GM12878 (cell line): ENCODE data around the gene ANKRD11. TPM values are rescaled to one million over a fixed set of nuclear protein-coding genes. Genes with fewer than 3 reads are reported as not detected.

Experiments
- ATAC-seq: fragments of 200-7000 bp; cut with Tn5 transposase; 3 replicates; pipeline ENCODE4 v1.9.1; 2020; ENCODE audit warnings: mild to moderate bottlenecking, moderate library complexity
- BruUV-seq: library from RNA; stranded (reverse); fragments of 400-500 nt; replicated peaks from 2 replicates; lab custom pipeline; 2021; lab: Mats Ljungman, UMichigan
- CTCF ChIA-PET: fragments of 300-600 bp; sonication (Branson Sonifier 250); formaldehyde crosslinking; extraction: SDS; loops from one replicate; lab custom pipeline; 2021; ENCODE audit warnings: inconsistent platforms; lab: Yijun Ruan, JAX
- POLR2A ChIA-PET: fragments of 350-600 bp; formaldehyde crosslinking; extraction: SDS; loops from one replicate; lab custom pipeline; 2021; ENCODE audit warnings: inconsistent platforms; lab: Charles Lee
- RAD21 ChIA-PET: fragments of 300-600 bp; sonication (Branson Sonifier 250); formaldehyde crosslinking; loops from one replicate; lab custom pipeline; 2023; ENCODE audit warnings: antibody characterized with exemption; ENCODE audit not compliant: unreplicated experiment; lab: Charles Lee
- SMC1A ChIA-PET: fragments of 300-600 bp; sonication (Branson Sonifier 250); formaldehyde crosslinking; loops from one replicate; lab custom pipeline; 2023; ENCODE audit not compliant: unreplicated experiment, uncharacterized antibody; lab: Charles Lee
- DNase-seq: peaks from one replicate; pipeline ENCODE4 v3.0.0-alpha.2; 2011; ENCODE audit warnings: low read depth, low spot score
- FAIRE-seq: peaks from 3 replicates; lab custom pipeline; 2011; peaks lifted over from hg19 to GRCh38; lab: Jason Lieb, UNC
- H2AFZ ChIP-seq: 2 replicates; pipeline ENCODE4 v1.6.0; 2011; ENCODE audit warnings: low read depth, low read length, control low read depth; ENCODE audit not compliant: control insufficient read depth
- H3K27ac ChIP-seq: 2 replicates; pipeline ENCODE4 v1.5.1; 2011; ENCODE audit warnings: control low read depth; ENCODE audit not compliant: control insufficient read depth, insufficient read depth
- H3K27me3 ChIP-seq, 2 experiments: replicated peaks in 1 of 2; 2 replicates each; pipeline versions ENCODE4 v1.6.0 to v1.6.1; 2011; ENCODE audit warnings: low read length in 1 of 2; ENCODE audit not compliant: control insufficient read depth in 2 of 2, insufficient read depth in 2 of 2
- H3K36me3 ChIP-seq, 2 experiments: 2 replicates each; pipeline ENCODE4 v1.5.1; 2011; ENCODE audit warnings: low read length in 1 of 2; ENCODE audit not compliant: control insufficient read depth in 2 of 2, insufficient read depth in 2 of 2
- H3K4me1 ChIP-seq: 2 replicates; pipeline ENCODE4 v1.6.1; 2011; ENCODE audit warnings: mild to moderate bottlenecking, low read length, moderate library complexity, mixed read lengths; ENCODE audit not compliant: control insufficient read depth, insufficient read depth
- H3K4me2 ChIP-seq: 2 replicates; pipeline ENCODE4 v1.6.0; 2011; ENCODE audit warnings: control low read depth; ENCODE audit not compliant: control insufficient read depth, insufficient read depth
- H3K4me3 ChIP-seq: fragments of 200-600 bp; sonication (generic); 2 replicates; pipeline ENCODE4 v1.5.1; 2016
- H3K79me2 ChIP-seq: 2 replicates; pipeline ENCODE4 v1.6.0; 2011; ENCODE audit warnings: low read length; ENCODE audit not compliant: control insufficient read depth, insufficient read depth
- H3K9ac ChIP-seq: 2 replicates; pipeline ENCODE4 v1.8.0; 2011; ENCODE audit warnings: low read length, control low read depth, mixed read lengths; ENCODE audit not compliant: control insufficient read depth, insufficient read depth
- H3K9me3 ChIP-seq: replicated peaks from 3 replicates; pipeline ENCODE4 v1.5.1; 2011; ENCODE audit warnings: mild to moderate bottlenecking, low read length; ENCODE audit not compliant: control insufficient read depth, insufficient read depth
- H4K20me1 ChIP-seq: 2 replicates; pipeline ENCODE4 v1.6.0; 2011; ENCODE audit not compliant: control insufficient read depth, insufficient read depth
- BCL11A ChIP-seq: IDR thresholded peaks from 2 replicates; pipeline ENCODE4 v1.6.1; 2011; ENCODE audit warnings: low read depth, low read length
- CREM ChIP-seq: IDR thresholded peaks from 2 replicates; pipeline ENCODE4 v1.6.1; 2014; ENCODE audit warnings: antibody characterized with exemption, low read depth
- GATAD2B ChIP-seq: fragments of 450-650 bp; conservative IDR thresholded peaks from 2 replicates; pipeline ENCODE4 v1.6.1; 2017; ENCODE audit warnings: low read depth, mild to moderate bottlenecking, moderate library complexity
- HDAC2 ChIP-seq: fragments of 200-600 bp; sonication (generic); IDR thresholded peaks from 2 replicates; pipeline ENCODE4 v1.6.1; 2017
- MTA3 ChIP-seq: IDR thresholded peaks from 2 replicates; pipeline ENCODE4 v1.6.1; 2012; ENCODE audit warnings: low read length, inconsistent platforms, borderline replicate concordance
- NKRF ChIP-seq: fragments of 450-650 bp; conservative IDR thresholded peaks from 2 replicates; pipeline ENCODE4 v1.6.1; 2017; ENCODE audit warnings: mild to moderate bottlenecking, moderate library complexity
- PAX8 ChIP-seq: fragments of 450-650 bp; IDR thresholded peaks from 2 replicates; pipeline ENCODE4 v1.6.1; 2017; ENCODE audit warnings: mild to moderate bottlenecking, moderate library complexity
- SMAD5 ChIP-seq: IDR thresholded peaks from 2 replicates; pipeline ENCODE4 v1.6.1; 2016; ENCODE audit warnings: antibody characterized with exemption, low read depth
- TBL1XR1 ChIP-seq: IDR thresholded peaks from 2 replicates; pipeline ENCODE4 v1.6.1; 2012; ENCODE audit warnings: low read depth, low read length, improper control_type of control experiment
- USF2 ChIP-seq: IDR thresholded peaks from 2 replicates; pipeline ENCODE4 v1.6.1; 2011; ENCODE audit warnings: low read depth, low read length, improper control_type of control experiment, borderline replicate concordance
- WGBS: methylation state at CpG from one replicate; pipeline ENCODE4 v1.1.6; 2016; ENCODE audit warnings: low lambda C conversion rate; ENCODE audit not compliant: insufficient replicate concordance, insufficient coverage; ENCODE audit errors: missing lambda C conversion rate; 5-methylcytosine and 5-hydroxymethylcytosine counted together
- in situ Hi-C: fragments of 300-500 bp; cut with MboI; formaldehyde crosslinking; loops from 9 replicates; pipeline ENCODE4 v1.14.3; 2018; ENCODE audit warnings: mixed read lengths
- intact Hi-C: fragments of 100-400 bp; cut with micrococcal nuclease; formaldehyde crosslinking; loops from one replicate; pipeline ENCODE4 v1.14.2; 2022; ENCODE audit not compliant: unreplicated experiment
- polyA plus RNA-seq, 11 experiments: library from polyadenylated mRNA; depleted of rRNA in 4 of 11; unstranded in 6 of 11; stranded (reverse) in 5 of 11; fragments of >200 nt; fragmentation: Nextera tagmentation in 4 of 11; fragmentation: Illumina TruSeq in 1 of 11; extraction: Ambion mirVana in 4 of 11; extraction: Trizol in 1 of 11; gene quantifications; 1 replicate in 1 of 11; 2 replicates in 10 of 11; pipeline versions ENCODE4 v1.2.1 to v1.2.3, GENCODE V29; 2011 to 2016; ENCODE audit warnings: inconsistent platforms in 2 of 11, missing spikeins in 2 of 11, low read depth in 1 of 11
- total RNA-seq, 4 experiments: library from RNA; depleted of rRNA in 3 of 4; stranded (reverse); fragments of >200 nt in 3 of 4; fragmentation: Illumina TruSeq in 1 of 4; extraction: Trizol in 1 of 4; gene quantifications; 2 replicates each; pipeline versions ENCODE4 v1.2.1 to v1.2.3, GENCODE V29; 2013 to 2021

The ANKRD11 gene
- total and polyA plus RNA-seq, 10 of the 15 experiments (the other 5 are each of a cell fraction or from before 2014, with no cell fraction given) = 5.1 to 103 (median 27.4) TPM

- TF ChIP-seq USF2 (no peak), SMAD5 (no peak), BCL11A (no peak), TBL1XR1 (no peak), NKRF (no peak), MTA3 (no peak), HDAC2 (no peak)
- TF ChIP-seq, all 136 proteins: peak for 0
Observed at GRCh38 chr16:89237733-89238132, 252.6 kb downstream of the ANKRD11 start (continued).

DNA sequence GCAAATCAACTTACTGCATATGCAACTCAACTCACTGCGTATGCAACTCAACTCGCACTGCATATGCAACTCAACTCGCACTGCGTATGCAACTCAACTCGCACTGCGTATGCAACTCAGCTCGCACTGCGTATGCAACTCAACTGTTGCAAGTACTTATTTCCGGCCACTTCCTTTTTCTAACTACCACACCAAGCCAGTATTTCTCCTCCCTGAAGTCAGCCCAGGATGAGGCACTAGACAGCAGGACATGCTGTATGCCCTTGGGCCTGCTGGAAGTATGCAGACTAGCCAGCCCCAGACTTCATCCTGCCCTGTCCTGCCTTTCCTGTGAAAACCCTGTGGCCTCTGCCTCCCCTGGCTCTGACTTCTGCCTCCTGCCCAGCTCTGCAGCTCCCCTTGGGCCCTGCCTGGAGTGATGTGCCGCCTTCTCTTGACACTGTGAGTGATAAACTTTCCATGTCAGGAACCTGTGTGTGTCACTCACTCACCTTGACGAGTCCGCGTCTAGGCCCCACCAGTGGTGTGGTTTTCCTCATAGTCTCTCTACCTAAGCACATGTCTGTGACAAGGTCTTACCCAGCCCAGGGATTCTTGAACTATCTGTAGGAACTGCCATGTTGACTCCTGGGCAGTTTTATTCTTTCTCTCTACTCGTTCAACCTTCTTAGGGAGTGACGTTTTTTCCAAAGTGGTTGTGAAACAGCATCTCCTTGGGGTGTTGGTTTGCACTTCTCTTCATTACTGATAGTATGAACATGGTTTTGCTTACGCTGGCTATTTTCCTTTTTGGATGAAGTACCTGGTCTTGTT, 256.5 kb downstream of the ANKRD11 start:
- TF ChIP-seq PAX8 (no peak), GATAD2B (no peak), CREM (no peak)
- TF ChIP-seq, all 136 proteins: peak for 0
- Histone ChIP-seq H3K4me2 (no peak overlapping the region), H3K36me3 (no peaks in the 10 kb centered on the region; a peak in 1 of 4 replicates), H3K9me3 (no peaks in the 10 kb centered on the region; the same call in 2 of the 3 replicates), H2AFZ (no peak overlapping the region), H4K20me1 (no peaks in the 10 kb centered on the region), H3K79me2 (no peaks in the 10 kb centered on the region), H3K4me1 (no peaks in the 10 kb centered on the region), H3K27ac (no peak overlapping the region), H3K9ac (no peak overlapping the region), H3K27me3 (no peaks in the 10 kb centered on the region), H3K4me3 (no peak overlapping the region)
- DNase-seq (no peak), ATAC-seq (no peak), FAIRE-seq (no peak)
- ChIA-PET SMC1A (no interaction called here), CTCF (no interaction called here), POLR2A (no interaction called here), RAD21 (no interaction called here)
- intact Hi-C loops = no loop called here
- whole genome bisulfite sequencing = 89% methylated on average over 16 of the region's 16 CpGs
- in situ Hi-C loops = no loop called here
- no TSS peak for BruUV-seq
